Lower leg skin (tissue), 4 donors: ENCODE measurements around the gene RB1. TPM values are rescaled to one million over a fixed set of nuclear protein-coding genes. Genes with fewer than 3 reads are reported as not detected.

Experiments
- DNase-seq, 2 donors: peaks; one replicate each; pipeline ENCODE4 v3.0.0-alpha.2; 2019; ENCODE audit warnings: low spot score in 2 of 2
- H3K4me3 ChIP-seq: fragments of 200-600 bp; sonication (generic); 2 replicates; pipeline ENCODE4 v1.5.1; 2017; ENCODE audit warnings: mild to moderate bottlenecking, low read depth; ENCODE audit not compliant: poor library complexity, severe bottlenecking
- POLR2A ChIP-seq, 2 donors: fragments of 450-650 bp; IDR thresholded peaks; one replicate each; pipeline ENCODE4 v1.6.1; 2016 to 2017; ENCODE audit warnings: antibody characterized with exemption in 2 of 2, mild to moderate bottlenecking in 1 of 2, moderate library complexity in 1 of 2
- WGBS, 2 donors: methylation state at CpG; one replicate each; pipeline ENCODE4 v1.1.5; 2018; 5-methylcytosine and 5-hydroxymethylcytosine counted together
- intact Hi-C: fragments of 100-400 bp; cut with DNase I; formaldehyde crosslinking; loops from one replicate; pipeline ENCODE4 v1.15.0; 2023; ENCODE audit warnings: low total_unique reads
- total RNA-seq, 4 donors: library from RNA; depleted of rRNA; stranded (reverse); fragments of >200 nt; gene quantifications; one replicate each; pipeline ENCODE4 v1.1.0, GENCODE V29; 2016
- TF ChIP-seq, protein P1 (sequence below), 3 donors: fragments of 450-650 bp; IDR thresholded peaks; one replicate each; pipeline ENCODE4 v1.5.1; 2016; ENCODE audit warnings: antibody characterized with exemption in 3 of 3, mild to moderate bottlenecking in 3 of 3, moderate library complexity in 2 of 3

The RB1 gene
- total RNA-seq, 4 donors from 2014 or later = 15.8 to 20.0 (median 16.4) TPM

DNA sequence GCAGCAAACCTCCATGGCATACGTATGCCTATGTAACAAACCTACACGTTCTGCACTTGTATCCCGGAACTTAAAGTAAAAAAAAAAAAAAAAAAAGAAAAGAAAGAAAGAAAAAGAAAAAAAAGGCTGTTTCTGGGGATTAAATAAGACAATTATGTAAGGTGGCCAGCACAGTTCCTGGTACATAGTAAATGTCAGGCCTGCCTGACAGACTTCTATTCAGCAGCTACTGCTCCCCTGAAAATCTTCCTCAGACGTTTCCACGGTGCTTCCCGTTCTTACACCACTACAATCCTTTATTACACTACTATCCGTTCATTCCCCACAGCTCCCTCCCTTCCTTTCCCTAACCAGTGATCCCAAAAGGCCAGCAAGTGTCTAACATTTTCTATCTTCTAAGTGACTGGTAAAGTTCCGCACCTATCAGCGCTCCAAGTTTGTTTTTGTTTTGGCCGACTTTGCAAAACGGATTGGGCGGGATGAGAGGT lies 636 bp upstream of the RB1 start:
- TF ChIP-seq, protein P1, sequence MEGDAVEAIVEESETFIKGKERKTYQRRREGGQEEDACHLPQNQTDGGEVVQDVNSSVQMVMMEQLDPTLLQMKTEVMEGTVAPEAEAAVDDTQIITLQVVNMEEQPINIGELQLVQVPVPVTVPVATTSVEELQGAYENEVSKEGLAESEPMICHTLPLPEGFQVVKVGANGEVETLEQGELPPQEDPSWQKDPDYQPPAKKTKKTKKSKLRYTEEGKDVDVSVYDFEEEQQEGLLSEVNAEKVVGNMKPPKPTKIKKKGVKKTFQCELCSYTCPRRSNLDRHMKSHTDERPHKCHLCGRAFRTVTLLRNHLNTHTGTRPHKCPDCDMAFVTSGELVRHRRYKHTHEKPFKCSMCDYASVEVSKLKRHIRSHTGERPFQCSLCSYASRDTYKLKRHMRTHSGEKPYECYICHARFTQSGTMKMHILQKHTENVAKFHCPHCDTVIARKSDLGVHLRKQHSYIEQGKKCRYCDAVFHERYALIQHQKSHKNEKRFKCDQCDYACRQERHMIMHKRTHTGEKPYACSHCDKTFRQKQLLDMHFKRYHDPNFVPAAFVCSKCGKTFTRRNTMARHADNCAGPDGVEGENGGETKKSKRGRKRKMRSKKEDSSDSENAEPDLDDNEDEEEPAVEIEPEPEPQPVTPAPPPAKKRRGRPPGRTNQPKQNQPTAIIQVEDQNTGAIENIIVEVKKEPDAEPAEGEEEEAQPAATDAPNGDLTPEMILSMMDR (IDR thresholded peaks at IDR 0.05) = no peak
- TF ChIP-seq POLR2A (IDR thresholded peaks at IDR 0.05) = no peak
- H3K4me3 ChIP-seq = peak overlapping the region; percentile 98
- 5 to 8% methylated on average over 12 of the region's 12 CpGs for WGBS, 2 donors
- intact Hi-C loops = no loop called here
- no peak for DNase-seq

DNA sequence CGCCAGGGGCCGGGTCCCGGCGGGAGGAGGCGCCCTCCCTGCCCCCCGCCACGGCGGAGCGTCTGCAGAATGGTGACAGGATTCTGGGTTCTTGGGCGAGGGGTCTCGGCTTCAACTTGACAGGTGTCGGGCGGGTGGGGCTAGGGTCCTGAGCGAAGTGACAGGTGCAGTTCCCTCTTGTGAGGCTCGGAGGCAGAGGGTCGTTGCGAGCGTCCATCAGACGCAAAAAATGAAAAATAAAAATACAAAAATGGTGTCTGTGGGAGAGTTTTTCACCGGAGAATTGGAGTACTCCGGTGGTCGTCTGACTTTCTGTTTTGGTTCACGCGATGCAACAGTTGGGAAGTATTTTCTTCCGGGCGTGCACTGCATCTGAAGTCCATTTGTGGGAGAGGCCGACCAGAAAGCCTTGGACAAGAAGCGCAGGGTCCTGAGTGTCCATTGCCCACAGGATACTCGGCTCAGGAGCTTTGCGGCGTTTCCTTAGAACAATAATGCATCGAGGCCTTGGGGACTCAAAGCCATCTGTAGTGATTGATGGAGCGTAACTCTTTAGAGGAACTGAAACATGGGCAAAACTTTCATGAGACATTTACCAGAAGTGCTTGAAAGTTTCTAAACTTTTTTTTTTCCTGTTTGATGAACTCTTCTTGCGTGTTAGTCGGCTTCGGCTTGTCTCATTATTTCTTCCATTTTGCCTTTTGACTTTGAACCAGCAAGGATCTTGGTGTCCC lies 759 bp downstream of the RB1 start:
- peak in 1 of 2 donors; percentile 87 for DNase-seq
- no peak for TF ChIP-seq POLR2A (IDR thresholded peaks at IDR 0.05)
- TF ChIP-seq, protein P1 (IDR thresholded peaks at IDR 0.05) = no peak
- intact Hi-C loops = no loop called here
- 0% methylated on average over 31 to 35 of the region's 36 CpGs for WGBS, 2 donors
- peak overlapping the region; percentile 98 for H3K4me3 ChIP-seq

- intact Hi-C loops = loop anchor here (10.0 kb wide), 1 partner anchor 84 kb away; no protein-coding TSS in a partner anchor
- WGBS, 2 donors = 85 to 97% methylated on average over 1 of the region's 1 CpG
- TF ChIP-seq, protein P1 (IDR thresholded peaks at IDR 0.05) = no peak
- no peak for TF ChIP-seq POLR2A (IDR thresholded peaks at IDR 0.05)
- no peak overlapping the region for H3K4me3 ChIP-seq
- no peak for DNase-seq
These were observed 7.7 kb downstream of the RB1 start for GRCh38 chr13:48311223-48311622.

GRCh38 chr13:48315969-48316650 lies 12.6 kb downstream of the RB1 start:
- TF ChIP-seq, protein P1 (IDR thresholded peaks at IDR 0.05) = no peak
- no peak for TF ChIP-seq POLR2A (IDR thresholded peaks at IDR 0.05)
- DNase-seq = no peak
- 72 to 74% methylated on average over 17 of the region's 17 CpGs for WGBS, 2 donors
- intact Hi-C loops = loop anchor here (10.0 kb wide), 1 partner anchor 79 kb away; no protein-coding TSS in a partner anchor
- no peak overlapping the region for H3K4me3 ChIP-seq

GRCh38 chr13:48316826-48317510 lies 13.4 kb downstream of the RB1 start:
- intact Hi-C loops = loop anchor here (10.0 kb wide), 1 partner anchor 78 kb away; no protein-coding TSS in a partner anchor
- 91 to 94% methylated on average over 43 of the region's 43 CpGs for WGBS, 2 donors
- TF ChIP-seq, protein P1 (IDR thresholded peaks at IDR 0.05) = no peak
- TF ChIP-seq POLR2A (IDR thresholded peaks at IDR 0.05) = no peak
- no peak overlapping the region for H3K4me3 ChIP-seq
- DNase-seq = no peak
